H1 (cell line): ENCODE data around the gene SAG.

ENCODE experiments used
- CEBPB ChIP-seq: IDR thresholded peaks from 2 replicates; pipeline ENCODE4 v1.6.1; 2012; ENCODE audit warnings: low read depth, low read length
- CTCF ChIP-seq, 3 experiments: IDR thresholded peaks; 1 replicate in 2 of 3; 2 replicates in 1 of 3; pipeline versions ENCODE4 v1.5.1 to v1.6.1; 2011; ENCODE audit warnings: low read length in 3 of 3, mild to moderate bottlenecking in 3 of 3, inconsistent platforms in 2 of 3, low read depth in 1 of 3, moderate library complexity in 1 of 3; ENCODE audit not compliant: insufficient read depth in 1 of 3; ENCODE audit errors: control extremely low read depth in 1 of 3
- RAD21 ChIP-seq, 2 experiments: IDR thresholded peaks in 1 of 2; conservative IDR thresholded peaks in 1 of 2; 2 replicates each; pipeline ENCODE4 v1.6.1; 2011; ENCODE audit warnings: low read depth in 2 of 2, low read length in 2 of 2, improper control_type of control experiment in 1 of 2, inconsistent platforms in 1 of 2, mild to moderate bottlenecking in 1 of 2, moderate library complexity in 1 of 2
- YY1 ChIP-seq: IDR thresholded peaks from 2 replicates; pipeline ENCODE4 v1.6.1; 2011; ENCODE audit warnings: low read depth, mild to moderate bottlenecking, low read length
- ZNF274 ChIP-seq: IDR thresholded peaks from 2 replicates; pipeline ENCODE4 v1.7.0; 2012; ENCODE audit warnings: low read length, borderline replicate concordance; ENCODE audit errors: extremely low read depth
- TF ChIP-seq, protein P1 (sequence below): IDR thresholded peaks from 2 replicates; pipeline ENCODE4 v1.6.1; 2011; ENCODE audit warnings: low read length, improper control_type of control experiment

DNA sequence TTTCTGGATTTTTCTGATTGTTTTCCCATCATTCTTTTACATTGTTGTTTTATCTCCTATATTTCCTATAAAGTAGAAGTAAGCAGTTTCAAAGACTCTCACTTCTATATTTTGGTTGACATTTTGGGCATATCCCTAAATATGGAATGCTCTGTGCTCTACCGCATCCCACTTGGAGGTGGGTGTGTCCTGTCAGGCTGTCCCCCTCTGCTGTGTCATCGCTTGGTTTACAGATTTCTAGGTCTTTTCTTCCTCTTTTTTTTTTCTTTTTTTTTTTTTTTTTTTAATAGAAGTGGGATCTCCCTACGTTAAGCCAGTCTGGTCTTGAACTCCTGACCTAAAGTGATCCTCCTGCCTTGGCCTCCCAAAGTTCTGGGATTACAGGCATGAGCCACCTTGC is 60.0 kb downstream of the SAG start:
- TF ChIP-seq, protein P1, sequence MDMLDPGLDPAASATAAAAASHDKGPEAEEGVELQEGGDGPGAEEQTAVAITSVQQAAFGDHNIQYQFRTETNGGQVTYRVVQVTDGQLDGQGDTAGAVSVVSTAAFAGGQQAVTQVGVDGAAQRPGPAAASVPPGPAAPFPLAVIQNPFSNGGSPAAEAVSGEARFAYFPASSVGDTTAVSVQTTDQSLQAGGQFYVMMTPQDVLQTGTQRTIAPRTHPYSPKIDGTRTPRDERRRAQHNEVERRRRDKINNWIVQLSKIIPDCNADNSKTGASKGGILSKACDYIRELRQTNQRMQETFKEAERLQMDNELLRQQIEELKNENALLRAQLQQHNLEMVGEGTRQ, result no peak
- no peak for TF ChIP-seq YY1
- TF ChIP-seq CEBPB, result no peak
- TF ChIP-seq CTCF (IDR thresholded peaks at IDR 0.05; ENCODE audit: control extremely low read depth in 1 of 3, insufficient read depth in 1 of 3, low read depth in 1 of 3, low read length in 3 of 3), result no peak
- no peak for TF ChIP-seq ZNF274
- no peak for TF ChIP-seq RAD21 (IDR thresholded peaks at IDR 0.05 in 1 of 2, conservative IDR thresholded peaks at IDR 0.05 in 1 of 2; ENCODE audit: low read depth in 2 of 2, low read length in 2 of 2)
